ENCODE data around the gene IDUA.

The IDUA gene

DNA sequence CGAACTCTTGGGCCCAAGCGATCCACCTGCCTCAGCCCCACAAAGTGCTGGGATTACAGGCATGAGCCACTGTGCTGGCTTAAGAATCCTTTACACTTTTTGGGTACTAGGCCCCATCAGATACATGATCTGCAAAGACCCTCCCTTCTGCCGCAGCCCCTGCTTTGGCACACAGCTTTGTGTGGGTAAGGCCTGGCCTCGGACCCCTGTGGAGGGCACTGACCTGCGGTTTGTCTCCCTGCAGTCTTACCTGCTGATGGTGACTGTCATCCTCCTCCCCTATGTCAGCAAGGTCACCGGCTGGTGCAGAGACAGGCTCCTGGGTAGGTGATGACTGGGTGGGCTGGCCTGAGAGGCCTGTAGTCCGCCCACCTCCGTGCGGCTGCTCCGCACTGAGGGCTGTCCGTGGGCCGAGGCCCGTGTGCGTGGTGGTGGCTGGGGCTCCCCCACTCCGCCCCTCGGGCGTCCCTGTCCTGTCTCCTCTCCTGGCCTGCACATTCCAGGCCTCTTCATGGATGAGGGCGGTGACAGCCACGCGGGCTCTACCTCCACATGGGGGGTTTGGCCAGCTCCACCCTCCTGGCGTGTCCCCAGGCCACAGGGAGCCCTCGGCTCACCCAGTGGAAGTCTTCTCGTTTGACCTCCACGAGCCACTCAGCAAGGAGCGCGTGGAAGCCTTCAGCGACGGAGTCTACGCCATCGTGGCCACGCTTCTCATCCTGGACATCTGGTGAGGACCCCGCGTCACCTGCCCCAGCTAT, 31.5 kb upstream of the IDUA start:
- TF ChIP-seq ZBTB7A (IDR thresholded peaks at IDR 0.05; ENCODE audit: low read depth): no peak

DNA sequence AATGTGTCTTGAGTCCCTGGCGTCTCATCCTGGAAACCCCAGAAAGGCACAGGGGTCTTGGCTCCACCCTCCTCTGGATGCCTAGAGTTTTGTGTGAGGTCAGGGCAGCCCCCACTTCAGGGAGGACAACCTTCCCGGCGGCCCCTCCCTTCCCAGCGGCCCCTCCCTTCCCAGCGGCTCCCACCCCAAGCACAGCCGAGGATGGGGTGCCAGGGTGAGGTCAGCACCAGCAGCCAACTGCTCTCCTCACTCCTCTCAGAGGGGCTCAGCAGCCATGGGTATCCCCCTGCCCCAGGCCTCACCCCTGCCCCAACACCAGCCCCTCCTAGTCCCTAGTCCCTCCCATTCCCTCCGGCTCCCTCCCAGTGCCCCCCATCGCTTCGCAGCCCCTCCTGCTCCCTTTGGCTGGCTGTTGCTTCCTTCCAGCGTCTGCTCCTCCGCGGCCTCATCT, 30.9 kb upstream of the IDUA start:
- TF ChIP-seq, protein P1, sequence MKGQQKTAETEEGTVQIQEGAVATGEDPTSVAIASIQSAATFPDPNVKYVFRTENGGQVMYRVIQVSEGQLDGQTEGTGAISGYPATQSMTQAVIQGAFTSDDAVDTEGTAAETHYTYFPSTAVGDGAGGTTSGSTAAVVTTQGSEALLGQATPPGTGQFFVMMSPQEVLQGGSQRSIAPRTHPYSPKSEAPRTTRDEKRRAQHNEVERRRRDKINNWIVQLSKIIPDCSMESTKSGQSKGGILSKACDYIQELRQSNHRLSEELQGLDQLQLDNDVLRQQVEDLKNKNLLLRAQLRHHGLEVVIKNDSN (IDR thresholded peaks at IDR 0.05): no peak
- no peak for TF ChIP-seq REST (IDR thresholded peaks at IDR 0.05; ENCODE audit: low read depth)
- no peak for TF ChIP-seq TAF1 (IDR thresholded peaks at IDR 0.05; ENCODE audit: low read depth)
- TF ChIP-seq TEAD4 (IDR thresholded peaks at IDR 0.05): no peak
- TF ChIP-seq TCF12 (IDR thresholded peaks at IDR 0.05; ENCODE audit: low read depth): no peak
- TF ChIP-seq EP300 (IDR thresholded peaks at IDR 0.05; ENCODE audit: borderline replicate concordance): no peak
- TF ChIP-seq MAX (IDR thresholded peaks at IDR 0.05): no peak
- no peak for TF ChIP-seq ZBTB7A (IDR thresholded peaks at IDR 0.05; ENCODE audit: low read depth)
- no peak for TF ChIP-seq FOXM1 (IDR thresholded peaks at IDR 0.05; ENCODE audit: borderline replicate concordance, low read depth)
- TF ChIP-seq YY1 (IDR thresholded peaks at IDR 0.05; ENCODE audit: low read depth): no peak
- TF ChIP-seq RAD21 (IDR thresholded peaks at IDR 0.05; ENCODE audit: low read depth): no peak
- TF ChIP-seq CREB1 (IDR thresholded peaks at IDR 0.05; ENCODE audit: low read depth): no peak
- no peak for TF ChIP-seq NFIC (IDR thresholded peaks at IDR 0.05)
- no peak for TF ChIP-seq CEBPB (IDR thresholded peaks at IDR 0.05)

DNA sequence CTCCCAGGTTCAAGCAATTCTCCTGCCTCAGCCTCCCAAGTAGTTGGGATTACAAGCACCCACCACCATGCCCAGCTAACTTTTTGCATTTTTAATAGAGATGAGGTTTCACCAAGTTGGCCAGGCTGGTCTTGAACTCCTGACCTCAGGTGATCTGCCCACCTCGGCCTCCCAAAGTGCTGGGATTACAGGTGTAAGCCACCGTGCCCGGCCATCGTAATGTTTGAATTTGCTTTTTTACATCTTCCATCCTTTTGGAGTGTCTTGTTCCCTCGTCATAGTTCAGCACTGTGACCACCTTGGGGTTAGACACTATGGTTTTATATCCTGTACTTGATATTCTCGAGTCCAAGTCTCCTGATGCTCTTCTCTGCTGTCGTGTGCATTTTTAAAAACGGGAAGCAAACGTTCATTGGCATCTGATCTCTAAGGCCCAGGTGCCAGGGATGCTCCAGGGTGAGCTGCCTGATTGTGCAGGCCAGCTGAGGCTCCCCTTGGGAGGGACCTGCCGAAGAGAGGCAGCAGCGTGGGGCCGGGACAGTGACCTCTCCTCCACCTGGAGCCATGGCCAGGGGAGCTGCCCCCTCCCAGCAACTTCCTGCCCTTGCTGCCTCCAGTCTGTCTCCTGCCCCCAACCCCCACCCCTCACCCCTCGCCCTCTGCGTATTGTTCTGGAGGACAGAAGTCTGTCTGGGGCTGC, 30.2 kb upstream of the IDUA start:
- TF ChIP-seq REST (IDR thresholded peaks at IDR 0.05; ENCODE audit: low read depth) (no peak), CREB1 (IDR thresholded peaks at IDR 0.05; ENCODE audit: low read depth) (no peak), ZBTB7A (IDR thresholded peaks at IDR 0.05; ENCODE audit: low read depth) (no peak), TCF12 (IDR thresholded peaks at IDR 0.05; ENCODE audit: low read depth) (no peak)
- TF ChIP-seq, protein P1 (IDR thresholded peaks at IDR 0.05): no peak

GRCh38 chr4:957231-957580, 29.6 kb upstream of the IDUA start:
- TF ChIP-seq CREB1 (IDR thresholded peaks at IDR 0.05; ENCODE audit: low read depth): no peak
- no peak for TF ChIP-seq CEBPB (IDR thresholded peaks at IDR 0.05)
- TF ChIP-seq ZBTB7A (IDR thresholded peaks at IDR 0.05; ENCODE audit: low read depth): no peak
- TF ChIP-seq, protein P1 (IDR thresholded peaks at IDR 0.05): no peak
- no peak for TF ChIP-seq REST (IDR thresholded peaks at IDR 0.05; ENCODE audit: low read depth)
- TF ChIP-seq MAX (IDR thresholded peaks at IDR 0.05): no peak
- TF ChIP-seq RAD21 (IDR thresholded peaks at IDR 0.05; ENCODE audit: low read depth): no peak
- no peak for TF ChIP-seq FOXM1 (IDR thresholded peaks at IDR 0.05; ENCODE audit: borderline replicate concordance, low read depth)
